ENCODE data around the gene OR10H3.
"Not testable (repeated sequence)": the region's sequence is repeated elsewhere in the genome, so short reads cannot be mapped to it uniquely, and the experiment has no call there.

OR10H3 gene, protein sequence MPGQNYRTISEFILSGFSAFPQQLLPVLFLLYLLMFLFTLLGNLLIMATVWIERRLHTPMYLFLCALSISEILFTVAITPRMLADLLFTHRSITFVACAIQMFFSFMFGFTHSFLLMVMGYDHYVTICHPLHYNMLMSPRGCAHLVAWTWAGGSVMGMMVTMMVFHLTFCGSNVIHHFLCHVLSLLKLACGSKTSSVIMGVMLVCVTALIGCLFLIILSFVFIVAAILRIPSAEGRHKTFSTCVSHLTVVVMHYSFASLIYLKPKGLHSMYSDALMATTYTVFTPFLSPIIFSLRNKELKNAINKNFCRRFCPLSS

DNA sequence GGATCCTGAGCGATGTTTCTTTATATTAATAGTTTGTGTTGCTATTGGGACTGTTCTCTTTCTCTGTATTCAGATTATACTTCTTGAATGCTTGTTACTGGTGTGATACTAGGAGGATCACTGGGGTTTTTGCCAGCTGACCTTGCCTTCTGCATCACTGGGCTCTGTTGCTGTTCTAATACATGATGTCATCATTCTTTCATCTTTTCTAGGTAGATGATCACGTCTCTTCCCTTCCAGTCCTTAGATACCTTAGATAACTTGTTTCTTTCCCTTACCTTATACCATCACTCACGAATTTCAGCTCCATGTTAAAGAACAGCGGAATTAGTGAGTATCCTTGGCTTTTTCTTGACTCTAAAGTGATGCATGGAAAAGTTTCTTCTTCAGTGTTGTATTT, at the start of gene OR10H3:
Gene OR10H3 (plus strand): TSS at position 264 of the 400 bp plus-strand sequence. CDS start 3,408 bp downstream, outside the sequence.
- DNase-seq (ENCODE audit: low read depth, low spot score) = no peak
- no peak within 1 kb of the TSS for H3K27ac ChIP-seq

DNA sequence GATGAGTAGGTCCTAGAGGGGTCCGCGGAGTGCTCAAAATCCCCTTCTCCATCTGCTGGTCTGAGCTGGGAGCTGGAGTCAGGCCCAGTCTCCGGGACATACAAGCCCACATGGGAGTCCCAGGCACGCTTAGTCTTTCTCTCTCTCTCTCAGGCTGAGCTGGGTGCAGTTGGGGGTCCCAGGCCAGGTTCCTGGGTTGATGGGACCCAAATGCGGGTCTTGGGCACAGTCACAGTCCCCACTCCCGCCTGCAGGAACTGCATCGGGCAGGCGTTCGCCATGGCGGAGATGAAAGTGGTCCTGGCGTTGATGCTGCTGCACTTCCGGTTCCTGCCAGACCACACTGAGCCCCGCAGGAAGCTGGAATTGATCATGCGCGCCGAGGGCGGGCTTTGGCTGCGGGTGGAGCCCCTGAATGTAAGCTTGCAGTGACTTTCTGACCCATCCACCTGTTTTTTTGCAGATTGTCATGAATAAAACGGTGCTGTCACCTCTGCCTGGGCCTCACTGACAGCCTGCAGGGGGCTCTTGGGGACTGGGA, 41.1 kb upstream of the OR10H3 start:
- no peak for DNase-seq (ENCODE audit: low read depth, low spot score)
- H3K27ac ChIP-seq = no peak overlapping the region

DNA sequence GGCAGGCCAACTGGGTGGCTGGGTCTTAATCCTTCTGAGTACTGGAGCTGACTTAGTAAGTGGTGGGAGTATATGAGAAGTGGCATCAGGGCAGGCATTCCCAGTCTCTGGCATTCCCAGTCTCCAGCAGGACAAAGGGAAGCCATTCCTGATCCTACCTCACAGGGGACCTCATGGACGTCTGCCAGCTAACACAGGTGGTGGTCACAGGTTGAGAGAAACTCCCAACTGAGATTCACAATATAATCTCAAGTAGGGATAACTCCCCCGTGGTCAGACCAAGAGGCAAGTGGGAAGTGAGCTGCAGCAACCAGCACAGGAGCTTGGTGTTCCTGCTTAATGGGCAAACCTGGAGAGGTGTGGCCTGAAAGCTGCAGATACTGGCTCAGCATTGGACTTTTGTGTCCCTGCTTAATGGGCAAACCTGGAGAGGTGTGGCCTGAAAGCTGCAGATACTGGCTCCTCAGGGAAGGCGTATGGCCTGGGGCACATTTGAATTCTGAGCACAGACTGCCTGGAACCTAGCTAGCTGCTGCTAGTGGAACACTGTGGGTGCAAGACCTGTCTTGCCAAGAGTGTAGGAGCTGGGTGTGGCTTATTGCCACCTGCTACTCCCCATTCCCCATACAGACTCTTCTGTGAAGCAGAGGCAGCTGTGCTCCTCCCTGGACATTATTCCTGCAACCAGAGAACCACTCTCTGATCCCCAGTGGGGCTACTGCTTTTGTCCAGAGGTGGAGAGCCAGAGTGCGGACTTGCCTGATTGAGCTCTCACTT, 35.8 kb upstream of the OR10H3 start:
- no peak overlapping the region for H3K27ac ChIP-seq
- no peak for DNase-seq (ENCODE audit: low read depth, low spot score)

DNA sequence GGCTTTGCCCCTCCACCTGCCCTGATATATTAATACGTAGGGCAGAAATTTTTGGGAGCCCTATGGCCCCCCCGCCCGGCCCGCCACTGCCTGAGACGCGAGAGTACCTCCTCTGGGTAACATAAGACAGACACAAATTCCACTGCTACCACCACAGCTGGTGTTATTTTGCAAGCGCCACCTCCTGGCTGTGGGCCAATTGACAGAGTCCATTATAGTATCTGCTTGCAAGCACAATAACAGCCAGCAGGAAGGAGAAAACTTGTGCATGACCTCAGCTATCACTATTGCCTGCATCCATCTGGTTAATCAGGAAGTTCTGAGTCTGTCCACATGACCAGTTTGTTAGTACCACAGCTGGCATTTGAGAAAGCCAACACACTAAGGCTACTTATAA, 35.3 kb upstream of the OR10H3 start:
- peak; percentile 43 for DNase-seq (ENCODE audit: low read depth, low spot score)
- H3K27ac ChIP-seq = no peak overlapping the region

DNA sequence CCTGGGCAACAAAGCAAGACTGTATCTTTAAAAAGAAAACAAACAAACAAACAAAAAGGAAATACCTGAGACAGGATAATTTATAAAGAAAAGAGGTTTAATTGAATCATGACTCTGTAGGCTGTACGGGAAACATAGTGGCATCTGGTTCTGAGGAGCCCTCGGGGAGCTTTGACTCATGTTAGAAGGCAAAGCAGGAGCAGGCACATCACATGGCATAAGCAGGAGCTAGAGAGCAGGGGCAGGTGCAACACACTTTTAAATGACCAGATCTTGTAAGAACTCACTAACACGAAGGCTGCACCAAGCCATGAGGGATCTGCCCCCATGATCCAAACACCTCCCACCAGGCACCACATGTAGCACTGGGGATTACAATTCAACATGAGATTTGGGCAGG, 23.1 kb upstream of the OR10H3 start:
- no peak overlapping the region for H3K27ac ChIP-seq
- no peak for DNase-seq (ENCODE audit: low read depth, low spot score)

DNA sequence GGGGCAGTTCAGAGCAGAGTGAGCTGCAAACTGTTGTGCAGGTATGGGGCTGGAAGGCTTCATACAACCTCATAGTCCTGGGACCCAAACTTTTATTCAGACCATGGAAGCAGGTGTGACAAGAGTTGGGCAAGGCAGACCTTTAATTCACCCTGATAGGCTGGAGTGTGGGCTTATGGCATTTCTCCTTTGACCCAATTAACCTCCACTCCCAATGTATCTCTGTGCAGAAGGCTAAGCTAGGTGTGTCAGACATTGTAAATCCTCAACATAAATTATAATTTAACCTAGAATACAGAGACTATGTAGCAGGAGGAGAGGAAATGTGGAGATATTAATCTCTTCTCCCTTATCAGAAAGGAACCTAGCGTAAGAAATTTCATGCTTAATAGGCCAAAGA, 22.1 kb upstream of the OR10H3 start:
- no peak overlapping the region for H3K27ac ChIP-seq
- no peak for DNase-seq (ENCODE audit: low read depth, low spot score)

DNA sequence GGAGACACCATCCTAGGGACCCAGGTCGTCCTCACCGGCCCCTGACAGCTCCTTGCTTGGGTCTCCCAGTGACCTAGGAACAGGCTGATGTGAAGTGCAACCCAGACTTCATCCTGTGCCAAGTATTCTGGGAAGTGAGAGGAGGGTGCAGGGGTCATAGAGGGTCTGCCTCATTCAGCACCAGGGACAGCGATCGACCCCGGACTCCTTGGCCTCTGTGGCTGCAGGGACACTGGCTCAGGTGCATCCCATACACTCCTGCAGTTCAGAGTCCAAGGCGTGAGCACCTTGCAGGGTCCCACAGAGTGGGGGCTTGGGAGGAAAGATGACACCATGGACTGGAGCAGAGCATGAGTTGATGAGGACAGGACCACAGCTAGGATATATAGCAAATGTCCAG, 20.0 kb upstream of the OR10H3 start:
- H3K27ac ChIP-seq = no peak overlapping the region
- DNase-seq (ENCODE audit: low read depth, low spot score) = no peak

DNA sequence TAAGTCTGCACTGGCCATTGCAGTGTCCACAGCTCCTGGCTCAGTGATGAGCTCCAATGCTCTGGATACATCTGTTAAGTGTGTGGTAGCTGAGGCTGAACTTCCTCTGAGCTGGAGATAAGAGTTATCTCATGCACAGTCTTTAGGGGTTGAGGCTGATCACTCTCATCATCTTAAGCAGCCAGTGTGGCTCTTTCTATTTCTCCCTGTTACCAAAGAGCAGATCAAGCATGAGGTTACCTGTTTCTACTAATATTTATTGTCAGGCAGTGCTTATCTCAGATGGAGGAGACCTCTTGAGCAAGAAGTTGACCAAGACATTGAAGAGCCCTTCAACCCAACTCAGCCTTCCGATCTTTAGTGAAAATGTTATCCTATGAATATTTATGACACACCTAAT, 16.5 kb upstream of the OR10H3 start:
- no peak overlapping the region for H3K27ac ChIP-seq
- no peak for DNase-seq (ENCODE audit: low read depth, low spot score)

DNA sequence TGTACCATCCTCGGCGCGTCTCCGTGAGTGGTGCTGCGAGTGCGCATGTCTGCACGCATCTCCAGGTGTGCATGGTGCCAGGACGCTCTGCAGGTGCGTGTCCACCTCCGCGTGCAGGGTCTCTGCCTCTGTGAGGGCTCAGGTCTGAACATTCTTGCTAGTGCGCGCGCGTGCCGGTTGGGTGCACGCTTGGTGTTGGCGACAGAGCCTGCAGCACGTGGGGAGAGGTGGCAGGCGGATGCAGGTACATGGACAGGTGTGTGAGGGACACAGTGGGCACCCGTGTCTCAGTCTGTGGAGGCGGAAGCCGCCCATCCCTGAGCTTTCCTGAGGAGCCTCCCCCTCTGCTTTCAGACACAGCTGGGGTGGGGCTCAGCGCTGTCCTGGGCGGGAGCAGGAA, 14.8 kb upstream of the OR10H3 start:
- no peak for DNase-seq (ENCODE audit: low read depth, low spot score)
- no peak overlapping the region for H3K27ac ChIP-seq

DNA sequence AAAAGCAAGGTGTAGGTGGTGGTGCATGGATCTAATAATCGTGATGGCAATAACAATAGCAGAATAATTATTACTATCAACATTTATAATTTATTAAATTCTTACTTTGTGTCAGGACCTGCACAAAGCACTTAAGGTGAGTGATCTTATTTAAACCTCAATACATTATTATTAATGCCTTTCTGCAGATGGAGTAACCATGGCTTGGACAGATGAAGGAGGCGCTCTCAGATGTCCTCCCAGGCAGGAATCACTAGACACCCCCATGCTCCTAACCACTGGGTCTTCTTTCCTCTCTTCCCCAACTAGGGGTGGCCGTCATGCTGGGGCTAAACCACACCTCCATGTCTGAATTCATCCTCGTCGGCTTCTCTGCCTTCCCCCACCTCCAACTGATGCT, 10.1 kb upstream of the OR10H3 start, which contains the start of gene OR10H2:
Gene OR10H2 (plus strand): TSS at position 301 of the 400 bp plus-strand sequence. CDS start 20 bp downstream, at position 321.
- no peak within 1 kb of the TSS for H3K27ac ChIP-seq
- no peak for DNase-seq (ENCODE audit: low read depth, low spot score)

DNA sequence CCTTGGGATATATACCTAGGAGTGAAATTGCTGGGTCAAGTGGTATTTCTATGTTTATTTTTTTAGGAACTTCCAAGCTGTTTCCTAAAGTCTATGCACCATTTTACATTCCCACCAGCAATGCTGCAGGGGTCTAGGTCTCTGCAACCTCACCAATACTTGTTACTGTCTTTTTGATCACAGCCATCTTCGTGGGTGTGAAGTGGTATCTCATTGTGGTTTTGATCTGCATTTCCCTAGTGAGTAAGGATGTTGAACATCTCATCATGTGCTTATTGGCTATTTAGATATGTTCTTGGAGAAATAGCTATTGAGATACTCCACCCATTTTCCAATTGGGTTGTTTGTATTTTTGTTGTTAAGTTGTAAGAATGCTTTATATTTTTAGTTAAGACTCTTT, 7.2 kb upstream of the OR10H3 start:
- DNase-seq (ENCODE audit: low read depth, low spot score) = no peak
- H3K27ac ChIP-seq = no peak overlapping the region

DNA sequence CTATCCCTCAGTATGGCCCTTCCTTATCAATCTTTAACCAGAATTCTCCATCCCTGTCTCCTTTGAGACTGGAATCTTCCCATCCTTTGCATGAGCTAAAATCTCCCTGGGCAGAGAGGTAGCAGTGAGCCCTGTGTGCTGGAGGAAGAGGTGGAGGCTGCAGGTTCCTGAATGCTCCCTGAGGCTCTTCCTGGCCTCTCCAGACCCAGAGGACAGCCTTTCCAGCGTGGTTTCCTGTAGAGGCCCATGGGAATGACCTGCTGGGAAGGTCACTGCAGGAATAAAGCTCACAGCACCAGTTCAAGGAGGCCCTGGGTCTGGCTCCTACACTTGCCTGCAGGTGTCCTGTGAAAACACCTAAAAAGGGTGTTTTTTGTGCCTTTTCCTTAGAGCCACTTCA, 5.4 kb upstream of the OR10H3 start:
- no peak for DNase-seq (ENCODE audit: low read depth, low spot score)
- H3K27ac ChIP-seq = no peak overlapping the region

DNA sequence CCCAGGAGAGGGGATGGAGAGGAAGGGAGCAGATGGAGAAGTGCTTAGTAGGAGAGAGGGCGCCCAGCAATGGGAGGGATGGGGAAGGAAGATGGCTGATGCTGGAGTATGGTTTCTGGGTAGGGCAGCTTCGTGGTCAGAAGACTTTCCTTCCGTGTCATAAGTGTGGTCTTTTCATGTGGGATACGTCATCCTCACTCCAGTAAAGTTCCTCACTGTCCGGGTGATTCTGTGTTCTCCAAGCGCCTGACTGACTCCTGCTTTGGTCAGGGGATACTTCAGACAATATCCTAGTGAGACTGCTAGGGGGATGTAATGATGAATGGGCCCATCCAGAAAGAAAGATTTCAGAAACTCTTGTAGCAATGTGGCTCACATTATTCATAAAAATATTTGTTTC, 3.9 kb upstream of the OR10H3 start:
- no peak for DNase-seq (ENCODE audit: low read depth, low spot score)
- H3K27ac ChIP-seq = no peak overlapping the region

DNA sequence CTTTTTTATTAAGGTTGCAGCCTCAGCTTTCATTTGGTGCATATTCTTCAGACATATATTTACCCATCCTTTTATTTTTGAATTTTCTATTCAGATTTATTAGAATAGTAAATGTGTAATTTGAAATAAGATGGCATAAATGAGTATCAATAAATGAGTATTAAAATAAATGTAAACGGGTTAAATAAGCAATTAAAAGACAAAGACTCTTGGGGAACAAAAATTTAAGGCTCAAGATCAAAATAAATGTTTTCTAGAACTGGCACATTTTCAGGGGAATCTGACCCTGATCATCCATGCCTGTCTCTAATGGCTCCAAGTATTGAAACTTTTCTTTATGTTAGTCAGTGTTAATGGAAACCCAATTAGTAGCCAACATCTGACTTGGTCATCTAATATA, 3.0 kb downstream of the OR10H3 start:
- no peak overlapping the region for H3K27ac ChIP-seq
- no peak for DNase-seq (ENCODE audit: low read depth, low spot score)

DNA sequence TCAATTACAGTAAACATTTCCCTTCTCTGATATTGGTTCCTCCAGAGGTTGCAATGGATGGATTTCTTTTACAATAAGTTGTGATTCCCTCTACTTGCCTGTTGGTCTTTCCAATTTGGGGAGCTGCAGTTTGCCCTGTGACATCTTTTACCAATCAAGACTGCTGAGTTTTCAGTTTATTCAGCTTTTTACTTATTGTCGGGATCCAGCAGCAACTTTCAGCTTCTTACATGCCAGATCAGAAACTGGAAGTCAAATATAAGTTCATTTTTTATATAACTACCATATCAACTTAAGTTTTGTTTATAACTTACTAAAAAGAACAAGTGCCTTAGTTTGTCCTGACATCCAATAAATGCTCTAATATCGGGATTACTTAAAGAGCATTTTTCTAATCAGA, 10.5 kb downstream of the OR10H3 start:
- DNase-seq (ENCODE audit: low read depth, low spot score) = no peak
- no peak overlapping the region for H3K27ac ChIP-seq

DNA sequence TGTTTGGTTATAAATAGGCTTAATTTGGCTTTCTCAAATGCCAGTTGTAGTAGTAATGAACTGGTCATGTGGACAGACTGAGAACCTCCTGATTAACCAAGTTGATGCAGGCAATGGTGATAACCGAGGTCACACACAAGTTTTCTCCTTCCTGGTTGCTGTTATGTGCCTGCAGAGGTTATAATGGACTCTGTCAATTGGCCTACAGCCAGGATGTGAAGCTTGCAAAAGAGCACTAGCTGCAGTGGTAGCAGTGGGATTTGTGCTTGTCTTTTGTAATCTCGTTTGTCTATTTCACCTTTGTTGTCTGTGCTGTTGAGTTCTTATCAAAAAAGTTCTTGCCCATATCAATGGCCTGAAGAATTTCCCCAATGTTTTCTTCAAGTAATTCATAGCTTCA, 20.6 kb downstream of the OR10H3 start:
- DNase-seq (ENCODE audit: low read depth, low spot score) = no peak

DNA sequence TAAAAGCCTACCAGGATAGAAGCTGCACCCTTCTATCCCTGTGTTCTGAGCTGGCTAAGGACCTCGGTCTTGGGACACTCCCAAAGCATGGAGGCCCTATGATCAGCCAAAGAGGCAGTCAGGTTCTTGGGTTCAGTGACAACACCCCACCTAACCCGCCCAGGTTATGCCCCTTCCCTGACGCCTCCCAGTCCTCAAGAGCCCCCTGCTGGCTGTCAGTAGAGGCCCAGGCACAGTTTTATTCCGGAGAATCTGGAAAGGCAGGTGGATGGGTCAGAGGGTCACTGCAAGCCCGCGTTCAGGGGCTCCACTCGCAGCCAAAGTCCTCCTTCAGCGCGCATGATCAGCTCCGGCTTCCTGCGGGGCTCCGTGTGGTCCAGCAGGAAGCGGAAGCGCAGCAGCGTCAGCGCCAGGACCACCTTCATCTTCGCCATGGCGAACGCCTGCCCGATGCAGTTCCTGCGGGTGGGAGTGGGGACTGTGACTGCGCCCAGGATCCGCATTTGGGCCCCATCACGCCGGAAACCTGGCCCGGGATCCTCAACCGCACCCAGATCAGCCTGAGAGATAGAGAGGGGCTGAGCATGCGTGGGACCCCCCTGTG, 22.3 kb downstream of the OR10H3 start:
- DNase-seq (ENCODE audit: low read depth, low spot score) = no peak
- H3K27ac ChIP-seq = no peak overlapping the region

More for the DNA sequence above, 20.6 kb downstream of the OR10H3 start:
- H3K27ac ChIP-seq = no peak overlapping the region

DNA sequence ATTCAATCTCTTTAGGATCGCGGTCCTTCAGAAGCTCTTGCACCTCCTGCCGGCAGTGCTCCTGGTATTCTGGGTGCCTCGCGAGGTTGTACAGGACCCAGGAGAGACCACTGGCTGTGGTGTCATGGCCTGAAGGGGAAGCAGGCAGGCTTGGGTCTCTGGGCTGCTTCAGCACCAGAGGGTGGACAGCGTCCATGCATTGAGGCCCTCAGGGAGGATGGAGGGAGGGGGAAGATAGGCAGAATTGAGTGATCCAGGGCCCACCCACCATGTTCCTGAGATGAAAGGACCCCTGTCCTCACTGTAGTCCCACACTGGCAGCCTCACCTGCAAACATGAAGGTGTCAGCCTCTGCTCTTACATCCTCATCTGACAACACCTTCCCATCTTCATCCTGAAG, 31.8 kb downstream of the OR10H3 start:
- H3K27ac ChIP-seq = no peak overlapping the region
- DNase-seq (ENCODE audit: low read depth, low spot score) = no peak

DNA sequence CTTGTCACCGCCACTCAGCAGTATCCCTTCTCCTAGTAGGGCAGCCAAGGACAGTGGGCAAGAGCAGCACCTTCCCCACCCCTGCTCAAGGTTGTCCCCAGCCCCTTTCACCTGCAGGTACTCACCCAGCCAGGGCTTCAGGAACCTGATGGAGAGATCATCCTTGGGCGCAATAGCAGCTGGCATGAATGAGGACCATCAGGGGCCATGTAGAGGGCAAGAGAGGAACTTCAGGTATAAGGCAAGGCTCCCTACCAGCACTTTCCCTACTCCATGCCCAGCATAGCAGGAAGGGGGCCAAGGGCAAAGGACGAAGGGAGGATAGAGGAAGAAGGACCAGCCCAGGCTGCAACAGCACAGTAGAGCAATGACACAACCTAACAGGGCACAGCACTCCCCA, 36.4 kb downstream of the OR10H3 start:
- not testable (repeated sequence) for DNase-seq (ENCODE audit: low read depth, low spot score); H3K27ac ChIP-seq

DNA sequence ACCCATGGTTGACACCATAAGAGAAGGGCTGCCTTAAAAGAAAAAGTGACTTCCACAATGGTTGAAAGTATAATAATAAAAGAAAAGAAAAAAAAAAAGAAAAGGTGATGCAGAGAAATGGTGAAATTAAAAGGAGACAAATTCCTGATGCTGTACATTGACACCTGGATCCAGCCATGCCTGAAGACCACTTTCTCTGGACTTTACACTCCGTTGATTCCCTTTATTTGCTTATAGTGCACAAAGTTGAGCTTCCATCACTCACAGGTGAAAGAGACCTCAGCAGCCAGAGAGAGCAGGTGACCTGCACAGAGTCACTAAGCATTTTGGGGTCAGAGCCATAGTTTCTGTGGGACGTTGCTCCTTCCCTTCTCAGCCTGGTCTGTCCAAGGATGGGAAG, 37.5 kb downstream of the OR10H3 start:
- H3K27ac ChIP-seq = no peak overlapping the region
- no peak for DNase-seq (ENCODE audit: low read depth, low spot score)

DNA sequence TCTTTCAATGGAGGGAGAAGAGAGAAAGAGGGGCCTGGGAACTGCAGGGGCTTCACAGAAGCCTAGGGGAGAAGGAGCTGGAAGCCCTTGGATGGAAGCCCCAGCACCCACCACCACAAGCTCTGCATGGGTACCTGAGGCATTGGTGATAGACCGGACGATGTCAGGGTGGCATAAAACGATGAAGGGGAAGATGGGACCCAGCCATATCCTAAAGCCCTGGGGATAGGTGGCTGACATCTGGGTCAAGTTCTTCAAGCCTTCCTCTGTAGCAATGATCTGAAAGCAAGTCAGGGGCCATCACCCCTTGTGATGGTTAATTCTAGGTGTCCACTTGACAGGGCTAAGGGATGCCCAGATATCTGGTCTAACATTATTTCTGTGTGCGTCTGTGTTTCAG, 38.5 kb downstream of the OR10H3 start:
- no peak for DNase-seq (ENCODE audit: low read depth, low spot score)
- H3K27ac ChIP-seq = no peak overlapping the region
